Activated CD8-positive, alpha-beta memory T cell treated with anti-CD3 and anti-CD28 coated beads, Interleukin-2, amount 50 U/mL, for 48 hours (primary cell): ENCODE measurements around the gene LYZL6.
"Not testable (repeated sequence)": the region's sequence is repeated elsewhere in the genome, so short reads cannot be mapped to it uniquely, and the experiment has no call there.

Experiments used
- DNase-seq: peaks from one replicate; pipeline ENCODE4 v3.0.0-alpha.2; 2020

The LYZL6 gene

GRCh38 chr17:35906191-35906925, 37.2 kb downstream of the LYZL6 start:
- peak; percentile 18 for DNase-seq

- peak; percentile 20 for DNase-seq
Observed at GRCh38 chr17:35903451-35903850, 40.1 kb downstream of the LYZL6 start.

- peak; percentile 4 for DNase-seq
Observed at GRCh38 chr17:35901631-35902175, 41.8 kb downstream of the LYZL6 start.

GRCh38 chr17:35900708-35901480, 42.6 kb downstream of the LYZL6 start:
- DNase-seq = no peak

GRCh38 chr17:35900280-35900679, 43.2 kb downstream of the LYZL6 start:
- no peak for DNase-seq

GRCh38 chr17:35898283-35899070, 45.0 kb downstream of the LYZL6 start:
- no peak for DNase-seq

GRCh38 chr17:35897772-35898171, 45.7 kb downstream of the LYZL6 start:
- DNase-seq = not testable (repeated sequence)

- DNase-seq = peak; percentile 70
Observed at GRCh38 chr17:35895636-35896587, 47.6 kb downstream of the LYZL6 start.

- no peak for DNase-seq
Observed at GRCh38 chr17:35894206-35894605, 49.3 kb downstream of the LYZL6 start.

- DNase-seq = no peak
Observed at GRCh38 chr17:35893751-35894150, 49.8 kb downstream of the LYZL6 start.

GRCh38 chr17:35892091-35893035, 51.1 kb downstream of the LYZL6 start:
- peak; percentile 75 for DNase-seq

- no peak for DNase-seq
Observed at GRCh38 chr17:35891269-35891668, 52.2 kb downstream of the LYZL6 start.

- DNase-seq = no peak
Observed at GRCh38 chr17:35890774-35891155, 52.7 kb downstream of the LYZL6 start.

- DNase-seq = no peak
Observed at GRCh38 chr17:35889818-35890773, 53.4 kb downstream of the LYZL6 start.

GRCh38 chr17:35889241-35889640, 54.3 kb downstream of the LYZL6 start:
- no peak for DNase-seq
